K562 (cell line): ENCODE data around the gene CPNE6. TPM values are rescaled to one million over a fixed set of nuclear protein-coding genes. Genes with fewer than 3 reads are reported as not detected.

ENCODE experiments used
- ATAC-seq: fragments of 200-7000 bp; cut with Tn5 transposase; 3 replicates; pipeline ENCODE4 v1.9.1; 2020; ENCODE audit warnings: moderate library complexity
- BruUV-seq: library from RNA; stranded (reverse); fragments of 400-500 nt; replicated peaks from 2 replicates; lab custom pipeline; 2021; lab: Mats Ljungman, UMichigan
- CTCF ChIA-PET: fragments of 300-600 bp; formaldehyde crosslinking; extraction: SDS; loops from one replicate; lab custom pipeline; 2021; ENCODE audit warnings: low intra/inter-chr PET ratio; lab: Yijun Ruan, JAX
- POLR2A ChIA-PET: fragments of 300-600, 350-650 bp; sonication (Branson Sonifier 250); formaldehyde crosslinking; extraction: SDS; loops from one replicate; lab custom pipeline; 2021; ENCODE audit warnings: antibody characterized with exemption, inconsistent platforms; lab: Yijun Ruan, JAX
- DNase-seq, 4 experiments: peaks; one replicate each; pipeline versions ENCODE4 v3.0.0 to v3.0.0-alpha.2; 2011 to 2018; ENCODE audit warnings: low spot score in 3 of 4, mixed read lengths in 3 of 4; ENCODE audit errors: extremely low read depth in 1 of 4
- FAIRE-seq: peaks from 2 replicates; lab custom pipeline; 2011; peaks lifted over from hg19 to GRCh38; lab: Jason Lieb, UNC
- H2AFZ ChIP-seq: 2 replicates; pipeline ENCODE4 v1.6.0; 2011; ENCODE audit warnings: low read depth, low read length, control low read depth, inconsistent platforms
- H3K27ac ChIP-seq: fragments of 200-600 bp; 3 replicates; pipeline ENCODE4 v1.8.0; 2011; ENCODE audit warnings: low read depth, mild to moderate bottlenecking, control low read depth, inconsistent platforms, low read length, moderate library complexity, mixed read lengths; ENCODE audit errors: extremely low read depth
- H3K27me3 ChIP-seq, 2 experiments: fragments of 300-600 bp in 1 of 2; 2 replicates in 1 of 2; 3 replicates in 1 of 2; pipeline versions ENCODE4 v1.6.0 to v1.8.0; 2011; ENCODE audit warnings: inconsistent platforms in 2 of 2, low read length in 2 of 2, mild to moderate bottlenecking in 1 of 2, mixed read lengths in 1 of 2, moderate library complexity in 1 of 2; ENCODE audit not compliant: control insufficient read depth in 2 of 2, insufficient read depth in 2 of 2
- H3K36me3 ChIP-seq: fragments of 300-600 bp; 3 replicates; pipeline ENCODE4 v1.8.0; 2011; ENCODE audit warnings: mild to moderate bottlenecking, low read length, inconsistent platforms; ENCODE audit not compliant: control insufficient read depth, insufficient read depth
- H3K4me1 ChIP-seq, 2 experiments: fragments of 200-600 bp in 1 of 2; replicated peaks in 1 of 2; 2 replicates in 1 of 2; 3 replicates in 1 of 2; pipeline versions ENCODE4 v1.5.1 to v1.8.0; 2011; ENCODE audit warnings: inconsistent platforms in 2 of 2, low read length in 2 of 2, mild to moderate bottlenecking in 1 of 2, mixed read lengths in 1 of 2, moderate library complexity in 1 of 2; ENCODE audit not compliant: control insufficient read depth in 2 of 2, insufficient read depth in 2 of 2
- H3K4me2 ChIP-seq: 2 replicates; pipeline ENCODE4 v1.6.1; 2011; ENCODE audit warnings: low read length, control low read depth, inconsistent platforms, mixed read lengths; ENCODE audit not compliant: insufficient read depth
- H3K4me3 ChIP-seq: fragments of 200-600 bp; sonication (generic), shearing (Covaris generic); 2 replicates; pipeline ENCODE4 v1.5.1; 2016; ENCODE audit warnings: control low read depth, inconsistent platforms
- H3K79me2 ChIP-seq: fragments of 200-600 bp; 3 replicates; pipeline ENCODE4 v1.8.0; 2011; ENCODE audit warnings: low read length, inconsistent platforms; ENCODE audit not compliant: control insufficient read depth, insufficient read depth
- H3K9ac ChIP-seq, 2 experiments: 2 replicates each; pipeline versions ENCODE4 v1.6.0 to v1.6.1; 2011; ENCODE audit warnings: low read depth in 2 of 2, low read length in 2 of 2, control low read depth in 1 of 2, inconsistent platforms in 1 of 2, mild to moderate bottlenecking in 1 of 2, mixed read lengths in 1 of 2; ENCODE audit not compliant: insufficient read depth in 1 of 2
- H3K9me1 ChIP-seq: one replicate; pipeline ENCODE4 v1.6.0; 2011; ENCODE audit warnings: inconsistent platforms, mild to moderate bottlenecking, low read length, moderate library complexity; ENCODE audit not compliant: control insufficient read depth, insufficient read depth
- H3K9me3 ChIP-seq: replicated peaks from 2 replicates; pipeline ENCODE4 v1.5.1; 2011; ENCODE audit warnings: low read depth, low read length, inconsistent platforms; ENCODE audit not compliant: control insufficient read depth, insufficient read depth
- H4K20me1 ChIP-seq: replicated peaks from 2 replicates; pipeline ENCODE4 v1.6.1; 2011; ENCODE audit warnings: low read length, inconsistent platforms, mixed read lengths; ENCODE audit not compliant: control insufficient read depth, insufficient read depth
- BDP1 ChIP-seq: IDR thresholded peaks from 3 replicates; pipeline ENCODE4 v1.6.1; 2011; ENCODE audit not compliant: insufficient read length, insufficient read depth
- BRD4 ChIP-seq: fragments of 200-600 bp; sonication (generic); IDR thresholded peaks from 2 replicates; pipeline ENCODE4 v1.6.1; 2017; ENCODE audit warnings: inconsistent platforms
- DMBX1 ChIP-seq: fragments of 250-450 bp; sonication (Bioruptor Pico); IDR thresholded peaks from 2 replicates; pipeline ENCODE4 v1.8.0; 2022; ENCODE audit warnings: inconsistent platforms, mild to moderate bottlenecking, moderate library complexity, borderline replicate concordance
- IFI16 ChIP-seq: fragments of 250-450 bp; sonication (Bioruptor Pico); IDR thresholded peaks from 2 replicates; pipeline ENCODE4 v2.1.2; 2022; ENCODE audit warnings: mild to moderate bottlenecking, inconsistent platforms
- TAF15 ChIP-seq: fragments of 200-400 bp; formaldehyde crosslinking; IDR thresholded peaks from 2 replicates; pipeline ENCODE4 v1.6.1; 2017; ENCODE audit warnings: mild to moderate bottlenecking, low read depth, low read length, moderate library complexity
- TRIM28 ChIP-seq: fragments of 450-650 bp; IDR thresholded peaks from 2 replicates; pipeline ENCODE4 v1.6.1; 2017
- YY1 ChIP-seq, 3 experiments: IDR thresholded peaks; 2 replicates each; pipeline ENCODE4 v1.6.1; 2011; ENCODE audit warnings: low read length in 2 of 3, mild to moderate bottlenecking in 2 of 3, moderate library complexity in 2 of 3, borderline replicate concordance in 1 of 3, control low read depth in 1 of 3, low read depth in 1 of 3; ENCODE audit not compliant: insufficient read depth in 3 of 3, insufficient replicate concordance in 2 of 3, control insufficient read depth in 1 of 3, insufficient read length in 1 of 3; ENCODE audit errors: extremely low read depth in 1 of 3
- WGBS: fragments of 100-300 bp; shearing (Covaris generic); methylation state at CpG from one replicate; pipeline ENCODE4 v1.1.6; 2016; ENCODE audit warnings: low coverage, mixed read lengths; ENCODE audit not compliant: insufficient coverage; ENCODE audit errors: missing lambda C conversion rate; 5-methylcytosine and 5-hydroxymethylcytosine counted together
- in situ Hi-C: fragments of 300-500 bp; cut with MboI; formaldehyde crosslinking; loops from 4 replicates; pipeline ENCODE4 v1.15.0; 2018; ENCODE audit warnings: inconsistent platforms, mixed read lengths
- intact Hi-C: fragments of 100-400 bp; cut with micrococcal nuclease; formaldehyde crosslinking; loops from 2 replicates; pipeline ENCODE4 v1.14.2; 2022
- polyA plus RNA-seq, 8 experiments: library from polyadenylated mRNA; depleted of rRNA in 4 of 8; stranded (reverse) in 5 of 8; unstranded in 3 of 8; fragments of >200 nt; fragmentation: Nextera tagmentation in 2 of 8; fragmentation: Illumina TruSeq in 1 of 8; extraction: Ambion mirVana in 2 of 8; extraction: Trizol in 1 of 8; gene quantifications; 2 replicates each; pipeline versions ENCODE4 v1.2.1 to v1.2.3, GENCODE V29; 2011 to 2014; ENCODE audit warnings: inconsistent platforms in 1 of 8, missing spikeins in 1 of 8
- total RNA-seq, 7 experiments: library from RNA; depleted of rRNA in 6 of 7; stranded (reverse); fragments of >200 nt in 6 of 7; fragmentation: Illumina TruSeq in 2 of 7; extraction: Trizol in 2 of 7; gene quantifications; 2 replicates each; pipeline versions ENCODE4 v1.2.1 to v1.2.3, GENCODE V29; 2011 to 2021; ENCODE audit warnings: low replicate concordance in 1 of 7
- TF ChIP-seq, protein P1 (sequence below): fragments of 250-450 bp; sonication (Bioruptor Pico); IDR thresholded peaks from 2 replicates; pipeline ENCODE4 v1.5.0; 2022; ENCODE audit warnings: mild to moderate bottlenecking
- TF ChIP-seq, protein P2 (sequence below): IDR thresholded peaks from 3 replicates; pipeline ENCODE4 v1.6.1; 2011; ENCODE audit warnings: borderline replicate concordance, mild to moderate bottlenecking; ENCODE audit not compliant: insufficient read length, insufficient read depth

The CPNE6 gene
- total and polyA plus RNA-seq, 9 of the 15 experiments (the other 6 are each of a cell fraction or from before 2014, with no cell fraction given) = not detected

DNA sequence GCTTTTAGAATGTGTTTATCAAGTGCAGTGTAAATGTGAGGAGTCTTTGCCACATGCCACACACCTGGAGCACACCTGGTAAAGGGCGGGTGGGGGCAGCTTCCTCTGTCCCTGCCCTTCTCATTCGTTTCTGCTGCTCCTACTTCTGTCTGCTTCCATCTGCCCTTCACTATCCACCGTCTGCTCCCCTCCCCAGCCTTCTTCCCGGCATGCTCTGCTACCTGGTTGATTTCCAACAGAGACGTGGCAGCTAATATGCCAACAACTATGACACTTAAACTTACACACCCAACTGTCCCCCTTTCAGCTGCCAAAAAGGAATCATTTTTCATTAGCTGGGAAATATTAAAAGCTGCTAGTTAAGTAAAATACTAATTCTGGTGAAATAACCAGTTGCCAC is 28.6 kb upstream of the CPNE6 start:
- Histone ChIP-seq H3K4me2 (no peak overlapping the region), H3K79me2 (no peaks in the 10 kb centered on the region), H3K9me1 (no peaks in the 10 kb centered on the region), H3K27me3 (0 out of 5 replicates have a peak, but pooled peaks cover 0 to 4% of the 10 kb centered on the region in 2 experiments), H3K4me3 (no peak overlapping the region), H2AFZ (no peak overlapping the region), H3K9me3 (no peaks in the 10 kb centered on the region), H3K4me1 (peaks cover 0 to under 1% of the 10 kb centered on the region in 2 experiments; a peak in 2 of 5 replicates), H3K9ac (no peak overlapping the region), H3K36me3 (no peaks in the 10 kb centered on the region), H3K27ac (no peak overlapping the region), H4K20me1 (no peaks in the 10 kb centered on the region)
- no peak for ATAC-seq
- TF ChIP-seq, protein P1, sequence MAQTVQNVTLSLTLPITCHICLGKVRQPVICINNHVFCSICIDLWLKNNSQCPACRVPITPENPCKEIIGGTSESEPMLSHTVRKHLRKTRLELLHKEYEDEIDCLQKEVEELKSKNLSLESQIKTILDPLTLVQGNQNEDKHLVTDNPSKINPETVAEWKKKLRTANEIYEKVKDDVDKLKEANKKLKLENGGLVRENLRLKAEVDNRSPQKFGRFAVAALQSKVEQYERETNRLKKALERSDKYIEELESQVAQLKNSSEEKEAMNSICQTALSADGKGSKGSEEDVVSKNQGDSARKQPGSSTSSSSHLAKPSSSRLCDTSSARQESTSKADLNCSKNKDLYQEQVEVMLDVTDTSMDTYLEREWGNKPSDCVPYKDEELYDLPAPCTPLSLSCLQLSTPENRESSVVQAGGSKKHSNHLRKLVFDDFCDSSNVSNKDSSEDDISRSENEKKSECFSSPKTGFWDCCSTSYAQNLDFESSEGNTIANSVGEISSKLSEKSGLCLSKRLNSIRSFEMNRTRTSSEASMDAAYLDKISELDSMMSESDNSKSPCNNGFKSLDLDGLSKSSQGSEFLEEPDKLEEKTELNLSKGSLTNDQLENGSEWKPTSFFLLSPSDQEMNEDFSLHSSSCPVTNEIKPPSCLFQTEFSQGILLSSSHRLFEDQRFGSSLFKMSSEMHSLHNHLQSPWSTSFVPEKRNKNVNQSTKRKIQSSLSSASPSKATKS (CRISPR knock-in tag) = no peak
- TF ChIP-seq IFI16 (no peak), BRD4 (no peak), TRIM28 (no peak), TAF15 (no peak), BDP1 (no peak), DMBX1 (CRISPR knock-in tag) (no peak), YY1 (IDR thresholded peaks at IDR 0.05; ENCODE audit: borderline replicate concordance in 1 of 3, control insufficient read depth in 1 of 3, extremely low read depth in 1 of 3, insufficient read depth in 3 of 3, insufficient read length in 1 of 3, insufficient replicate concordance in 2 of 3, low read depth in 1 of 3, low read length in 2 of 3) (no peak)
- TF ChIP-seq, protein P2, sequence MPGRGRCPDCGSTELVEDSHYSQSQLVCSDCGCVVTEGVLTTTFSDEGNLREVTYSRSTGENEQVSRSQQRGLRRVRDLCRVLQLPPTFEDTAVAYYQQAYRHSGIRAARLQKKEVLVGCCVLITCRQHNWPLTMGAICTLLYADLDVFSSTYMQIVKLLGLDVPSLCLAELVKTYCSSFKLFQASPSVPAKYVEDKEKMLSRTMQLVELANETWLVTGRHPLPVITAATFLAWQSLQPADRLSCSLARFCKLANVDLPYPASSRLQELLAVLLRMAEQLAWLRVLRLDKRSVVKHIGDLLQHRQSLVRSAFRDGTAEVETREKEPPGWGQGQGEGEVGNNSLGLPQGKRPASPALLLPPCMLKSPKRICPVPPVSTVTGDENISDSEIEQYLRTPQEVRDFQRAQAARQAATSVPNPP = no peak
- 4% methylated on average over 5 of the region's 5 CpGs for WGBS
- intact Hi-C loops = no loop called here
- no peak for DNase-seq
- FAIRE-seq = no peak
- no TSS peak for BruUV-seq
- POLR2A ChIA-PET = interaction anchor here (1.3 kb wide), 1 partner anchor 52 kb away, joined by 5 read pairs; no protein-coding TSS in a partner anchor
- CTCF ChIA-PET = no interaction called here
- in situ Hi-C loops = no loop called here
